ENCODE data around the gene CAPS.

GRCh38 chr19:5910638-5910907 lies 3.5 kb upstream of the CAPS start:
- TF ChIP-seq CTCF (IDR thresholded peaks at IDR 0.05) (no peak), POLR2A (IDR thresholded peaks at IDR 0.05) (no peak)
